SK-N-SH treated with all-trans-retinoic acid at 6 μM for 48 hours (cell line): ENCODE data around the gene GUCD1.

ENCODE experiments used
- RARB ChIP-seq: fragments of 250-450 bp; sonication (Bioruptor Pico); IDR thresholded peaks from 2 replicates; pipeline ENCODE4 v1.8.0; 2021; ENCODE audit warnings: mild to moderate bottlenecking, moderate library complexity
- SNAI2 ChIP-seq: fragments of 250-450 bp; sonication (Bioruptor Pico); IDR thresholded peaks from 2 replicates; pipeline ENCODE4 v1.5.0; 2020; ENCODE audit warnings: mild to moderate bottlenecking, moderate library complexity
- TOX ChIP-seq: fragments of 250-450 bp; sonication (Bioruptor Pico); IDR thresholded peaks from 2 replicates; pipeline ENCODE4 v1.8.0; 2021; ENCODE audit warnings: mild to moderate bottlenecking, moderate library complexity, borderline replicate concordance
- TF ChIP-seq, protein P1 (sequence below): fragments of 250-450 bp; sonication (Bioruptor Pico); IDR thresholded peaks from 2 replicates; pipeline ENCODE4 v1.8.0; 2020; ENCODE audit warnings: mild to moderate bottlenecking, moderate library complexity, borderline replicate concordance
- TF ChIP-seq, protein P2 (sequence below): fragments of 250-450 bp; sonication (Bioruptor Pico); IDR thresholded peaks from 2 replicates; pipeline ENCODE4 v1.8.0; 2021; ENCODE audit warnings: low read depth, mild to moderate bottlenecking, moderate library complexity, borderline replicate concordance

DNA sequence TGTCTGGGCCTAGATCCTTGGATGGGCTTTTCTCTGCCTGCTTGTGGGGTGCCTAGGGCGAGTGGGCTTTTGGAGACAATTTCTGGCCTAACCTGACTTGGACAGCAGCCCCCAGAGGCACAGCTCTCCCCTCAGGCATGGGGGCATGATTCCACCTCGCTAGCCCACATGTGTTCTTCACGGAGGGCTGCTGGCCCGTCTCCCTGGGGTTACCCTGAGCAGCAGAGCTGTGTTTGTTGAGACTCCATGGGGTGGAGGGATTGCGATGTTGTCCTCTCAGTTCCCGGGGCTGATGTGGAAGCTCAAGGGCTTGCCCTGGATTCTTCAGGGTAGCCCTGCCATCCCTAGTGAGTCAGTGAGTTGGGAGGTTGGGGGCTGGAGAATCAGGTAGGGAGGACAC, 40.3 kb upstream of the GUCD1 start:
- TF ChIP-seq, protein P1, sequence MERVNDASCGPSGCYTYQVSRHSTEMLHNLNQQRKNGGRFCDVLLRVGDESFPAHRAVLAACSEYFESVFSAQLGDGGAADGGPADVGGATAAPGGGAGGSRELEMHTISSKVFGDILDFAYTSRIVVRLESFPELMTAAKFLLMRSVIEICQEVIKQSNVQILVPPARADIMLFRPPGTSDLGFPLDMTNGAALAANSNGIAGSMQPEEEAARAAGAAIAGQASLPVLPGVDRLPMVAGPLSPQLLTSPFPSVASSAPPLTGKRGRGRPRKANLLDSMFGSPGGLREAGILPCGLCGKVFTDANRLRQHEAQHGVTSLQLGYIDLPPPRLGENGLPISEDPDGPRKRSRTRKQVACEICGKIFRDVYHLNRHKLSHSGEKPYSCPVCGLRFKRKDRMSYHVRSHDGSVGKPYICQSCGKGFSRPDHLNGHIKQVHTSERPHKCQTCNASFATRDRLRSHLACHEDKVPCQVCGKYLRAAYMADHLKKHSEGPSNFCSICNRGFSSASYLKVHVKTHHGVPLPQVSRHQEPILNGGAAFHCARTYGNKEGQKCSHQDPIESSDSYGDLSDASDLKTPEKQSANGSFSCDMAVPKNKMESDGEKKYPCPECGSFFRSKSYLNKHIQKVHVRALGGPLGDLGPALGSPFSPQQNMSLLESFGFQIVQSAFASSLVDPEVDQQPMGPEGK (CRISPR knock-in tag) = no peak
- no peak for TF ChIP-seq SNAI2
- TF ChIP-seq TOX (CRISPR knock-in tag) = no peak
- TF ChIP-seq, protein P2, sequence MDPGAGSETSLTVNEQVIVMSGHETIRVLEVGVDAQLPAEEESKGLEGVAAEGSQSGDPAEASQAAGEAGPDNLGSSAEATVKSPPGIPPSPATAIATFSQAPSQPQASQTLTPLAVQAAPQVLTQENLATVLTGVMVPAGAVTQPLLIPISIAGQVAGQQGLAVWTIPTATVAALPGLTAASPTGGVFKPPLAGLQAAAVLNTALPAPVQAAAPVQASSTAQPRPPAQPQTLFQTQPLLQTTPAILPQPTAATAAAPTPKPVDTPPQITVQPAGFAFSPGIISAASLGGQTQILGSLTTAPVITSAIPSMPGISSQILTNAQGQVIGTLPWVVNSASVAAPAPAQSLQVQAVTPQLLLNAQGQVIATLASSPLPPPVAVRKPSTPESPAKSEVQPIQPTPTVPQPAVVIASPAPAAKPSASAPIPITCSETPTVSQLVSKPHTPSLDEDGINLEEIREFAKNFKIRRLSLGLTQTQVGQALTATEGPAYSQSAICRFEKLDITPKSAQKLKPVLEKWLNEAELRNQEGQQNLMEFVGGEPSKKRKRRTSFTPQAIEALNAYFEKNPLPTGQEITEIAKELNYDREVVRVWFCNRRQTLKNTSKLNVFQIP (CRISPR knock-in tag) = no peak
- TF ChIP-seq RARB (CRISPR knock-in tag) = no peak
